ENCODE data around the gene PLEKHO1. TPM values are rescaled to one million over a fixed set of nuclear protein-coding genes. Genes with fewer than 3 reads are reported as not detected.

PLEKHO1 gene
- total RNA-seq, 1 experiment from 2014 or later, result 1.3 TPM

GRCh38 chr1:150171801-150172200, 22.1 kb downstream of the PLEKHO1 start:
- Histone ChIP-seq H2AFZ (no peak overlapping the region), H3K27ac (no peak overlapping the region), H3K9me2 (ENCODE audit: insufficient read depth) (no peaks in the 10 kb centered on the region), H3K4me3 (no peak overlapping the region), H3F3A (ENCODE audit: insufficient read depth, low read depth) (no peaks in the 10 kb centered on the region), H3K79me2 (ENCODE audit: low read depth) (no peaks in the 10 kb centered on the region), H3K4me1 (replicated peaks; ENCODE audit: insufficient read depth) (no peaks in the 10 kb centered on the region), H3K36me3 (ENCODE audit: low read depth) (no peaks in the 10 kb centered on the region), H3K9me3 (ENCODE audit: insufficient read depth, low read depth) (no peaks in the 10 kb centered on the region), H4K20me1 (ENCODE audit: insufficient read depth) (no peaks in the 10 kb centered on the region), H3K27me3 (ENCODE audit: insufficient read depth, low read depth) (no peaks in the 10 kb centered on the region), H3K4me2 (no peak overlapping the region)
- no TSS peak for BruUV-seq (replicated peaks)
- intact Hi-C loops (cut with micrococcal nuclease; ENCODE audit: unreplicated experiment), result no loop called here
- no peak for DNase-seq
- POLR2A ChIA-PET (ENCODE audit: unreplicated experiment), result interaction anchor here (0.7 kb wide), 1 partner anchor 212 kb away, joined by 5 read pairs; no protein-coding TSS in a partner anchor
- CTCF ChIA-PET, result no interaction called here
- TF ChIP-seq EZH2 (IDR thresholded peaks at IDR 0.05; ENCODE audit: low read depth) (no peak), CTCF (conservative IDR thresholded peaks at IDR 0.05) (no peak)

- CTCF ChIA-PET, result interaction anchor here (0.7 kb wide), 1 partner anchor 213 kb away, joined by 7 read pairs; no protein-coding TSS in a partner anchor
- DNase-seq, result no peak
- Histone ChIP-seq H3K4me1 (replicated peaks; ENCODE audit: insufficient read depth) (no peaks in the 10 kb centered on the region), H3K27me3 (ENCODE audit: insufficient read depth, low read depth) (no peaks in the 10 kb centered on the region), H3K4me2 (no peak overlapping the region), H3K9me3 (ENCODE audit: insufficient read depth, low read depth) (no peaks in the 10 kb centered on the region), H3F3A (ENCODE audit: insufficient read depth, low read depth) (no peaks in the 10 kb centered on the region), H3K27ac (no peak overlapping the region), H3K79me2 (ENCODE audit: low read depth) (no peaks in the 10 kb centered on the region), H4K20me1 (ENCODE audit: insufficient read depth) (no peaks in the 10 kb centered on the region), H3K36me3 (ENCODE audit: low read depth) (no peaks in the 10 kb centered on the region), H3K4me3 (no peak overlapping the region), H2AFZ (no peak overlapping the region), H3K9me2 (ENCODE audit: insufficient read depth) (no peaks in the 10 kb centered on the region)
- intact Hi-C loops (cut with micrococcal nuclease; ENCODE audit: unreplicated experiment), result no loop called here
- no TSS peak for BruUV-seq (replicated peaks)
- POLR2A ChIA-PET (ENCODE audit: unreplicated experiment), result no interaction called here
- TF ChIP-seq CTCF (conservative IDR thresholded peaks at IDR 0.05), result no peak
- TF ChIP-seq EZH2 (IDR thresholded peaks at IDR 0.05; ENCODE audit: low read depth), result no peak
Measured at GRCh38 chr1:150173141-150173585, 23.4 kb downstream of the PLEKHO1 start.

DNA sequence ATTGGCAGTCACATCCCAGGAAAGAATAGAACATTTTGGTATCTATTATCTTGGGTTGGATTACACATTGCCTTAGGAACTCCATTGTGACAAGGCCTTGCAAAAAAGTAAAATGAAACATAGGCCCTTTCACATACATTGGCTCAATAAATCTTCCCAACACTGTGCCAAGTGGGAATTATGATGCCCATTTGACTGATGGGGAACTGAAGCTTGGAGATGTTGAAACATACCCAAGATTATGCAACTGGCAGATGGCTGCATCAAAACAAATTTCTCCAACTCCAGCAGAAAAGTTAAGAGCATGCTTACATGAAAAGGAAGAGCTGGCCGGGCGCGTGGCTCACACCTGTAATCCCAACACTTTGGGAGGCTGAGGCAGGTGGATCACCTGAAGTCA, 26.9 kb downstream of the PLEKHO1 start:
- POLR2A ChIA-PET (ENCODE audit: unreplicated experiment), result no interaction called here
- Histone ChIP-seq H3K4me2 (no peak overlapping the region), H2AFZ (no peak overlapping the region)

More for the DNA sequence above, 26.9 kb downstream of the PLEKHO1 start:
- intact Hi-C loops (cut with micrococcal nuclease; ENCODE audit: unreplicated experiment), result no loop called here
- no TSS peak for BruUV-seq (replicated peaks)
- Histone ChIP-seq H3K36me3 (ENCODE audit: low read depth) (no peaks in the 10 kb centered on the region), H3K79me2 (ENCODE audit: low read depth) (no peaks in the 10 kb centered on the region), H3K27ac (no peak overlapping the region), H3F3A (ENCODE audit: insufficient read depth, low read depth) (no peaks in the 10 kb centered on the region), H3K27me3 (ENCODE audit: insufficient read depth, low read depth) (no peaks in the 10 kb centered on the region), H3K9me2 (ENCODE audit: insufficient read depth) (no peaks in the 10 kb centered on the region), H3K4me1 (replicated peaks; ENCODE audit: insufficient read depth) (no peaks in the 10 kb centered on the region), H4K20me1 (ENCODE audit: insufficient read depth) (no peaks in the 10 kb centered on the region), H3K4me3 (no peak overlapping the region), H3K9me3 (ENCODE audit: insufficient read depth, low read depth) (no peaks in the 10 kb centered on the region)
- CTCF ChIA-PET, result no interaction called here
- no peak for DNase-seq
- no peak for TF ChIP-seq CTCF (conservative IDR thresholded peaks at IDR 0.05)
- no peak for TF ChIP-seq EZH2 (IDR thresholded peaks at IDR 0.05; ENCODE audit: low read depth)
